H9 (cell line): Measurements from ENCODE around the gene ZNF469. TPM values are rescaled to one million over a fixed set of nuclear protein-coding genes. Genes with fewer than 3 reads are reported as not detected.

Experiments
- DNase-seq: peaks from one replicate; pipeline ENCODE4 v3.0.0-alpha.2; 2017
- H2AFZ ChIP-seq: one replicate; pipeline ENCODE4 v1.6.1; 2013; ENCODE audit warnings: mild to moderate bottlenecking, low read length, control low read depth, moderate library complexity
- H2AK5ac ChIP-seq: 2 replicates; pipeline ENCODE4 v1.6.1; 2013; ENCODE audit warnings: low read length, control low read depth, mixed read lengths; ENCODE audit not compliant: insufficient read length
- H2BK120ac ChIP-seq: one replicate; pipeline ENCODE4 v1.6.1; 2013; ENCODE audit warnings: low read depth, mild to moderate bottlenecking, low read length, control low read depth, inconsistent platforms; ENCODE audit not compliant: poor library complexity, severe bottlenecking
- H2BK12ac ChIP-seq: 2 replicates; pipeline ENCODE4 v1.6.1; 2013; ENCODE audit warnings: low read length, control low read depth, mixed read lengths, low read depth; ENCODE audit not compliant: insufficient read length
- H2BK15ac ChIP-seq: 2 replicates; pipeline ENCODE4 v1.6.1; 2013; ENCODE audit warnings: low read depth, low read length, control low read depth
- H2BK20ac ChIP-seq: one replicate; pipeline ENCODE4 v1.6.1; 2013; ENCODE audit warnings: low read depth, mild to moderate bottlenecking, low read length, control low read depth, inconsistent platforms; ENCODE audit not compliant: poor library complexity, severe bottlenecking
- H2BK5ac ChIP-seq: 2 replicates; pipeline ENCODE4 v1.6.1; 2013; ENCODE audit warnings: low read length, control low read depth, mixed read lengths; ENCODE audit not compliant: insufficient read length
- H3K14ac ChIP-seq: 2 replicates; pipeline ENCODE4 v1.6.1; 2013; ENCODE audit warnings: low read length, control low read depth; ENCODE audit not compliant: insufficient read depth
- H3K18ac ChIP-seq: 2 replicates; pipeline ENCODE4 v1.6.1; 2013; ENCODE audit warnings: low read depth, mild to moderate bottlenecking, mixed read lengths, low read length, control low read depth; ENCODE audit not compliant: insufficient read length
- H3K23ac ChIP-seq: 2 replicates; pipeline ENCODE4 v1.6.1; 2013; ENCODE audit warnings: low read length, control low read depth, mixed read lengths, low read depth; ENCODE audit not compliant: insufficient read length
- H3K23me2 ChIP-seq: 2 replicates; pipeline ENCODE4 v1.6.1; 2013; ENCODE audit warnings: low read depth, mild to moderate bottlenecking, mixed read lengths, low read length, control low read depth; ENCODE audit not compliant: insufficient read length, poor library complexity, severe bottlenecking
- H3K27ac ChIP-seq: 2 replicates; pipeline ENCODE4 v1.5.1; 2013; ENCODE audit warnings: low read length, control low read depth, mixed read lengths, low read depth; ENCODE audit not compliant: insufficient read length
- H3K27me3 ChIP-seq: 2 replicates; pipeline ENCODE4 v1.6.1; 2013; ENCODE audit warnings: low read length, control low read depth, inconsistent platforms; ENCODE audit not compliant: insufficient read depth
- H3K4ac ChIP-seq: 2 replicates; pipeline ENCODE4 v1.6.1; 2013; ENCODE audit warnings: low read depth, mild to moderate bottlenecking, control low read depth, inconsistent platforms, low read length, moderate library complexity
- H3K4me1 ChIP-seq: 2 replicates; pipeline ENCODE4 v1.6.1; 2013; ENCODE audit warnings: low read length, control low read depth, inconsistent platforms; ENCODE audit not compliant: insufficient read depth
- H3K4me2 ChIP-seq: 2 replicates; pipeline ENCODE4 v1.6.1; 2013; ENCODE audit warnings: low read length, control low read depth, mixed read lengths; ENCODE audit not compliant: insufficient read length, insufficient read depth
- H3K56ac ChIP-seq: 2 replicates; pipeline ENCODE4 v1.6.1; 2013; ENCODE audit warnings: low read depth, mild to moderate bottlenecking, mixed read lengths, low read length, control low read depth; ENCODE audit not compliant: insufficient read length
- H3K79me1 ChIP-seq: 2 replicates; pipeline ENCODE4 v1.6.1; 2013; ENCODE audit warnings: low read depth, mild to moderate bottlenecking, moderate library complexity, low read length, control low read depth, inconsistent platforms; ENCODE audit not compliant: insufficient read depth, poor library complexity, severe bottlenecking
- H3K79me2 ChIP-seq: 2 replicates; pipeline ENCODE4 v1.6.1; 2013; ENCODE audit warnings: low read length, control low read depth, inconsistent platforms; ENCODE audit not compliant: insufficient read depth
- H3K9ac ChIP-seq: 2 replicates; pipeline ENCODE4 v1.6.1; 2013; ENCODE audit warnings: low read length, control low read depth, mixed read lengths; ENCODE audit not compliant: insufficient read length; ENCODE audit errors: extremely low read depth
- H3K9me3 ChIP-seq: one replicate; pipeline ENCODE4 v1.6.1; 2013; ENCODE audit warnings: low read depth, low read length, inconsistent platforms; ENCODE audit not compliant: control insufficient read depth
- H3T11ph ChIP-seq: one replicate; pipeline ENCODE4 v1.6.1; 2013; ENCODE audit warnings: mild to moderate bottlenecking, low read length, control low read depth, inconsistent platforms
- H4K20me1 ChIP-seq: one replicate; pipeline ENCODE4 v1.6.1; 2013; ENCODE audit not compliant: control insufficient read depth, insufficient read length, insufficient read depth
- H4K5ac ChIP-seq: 2 replicates; pipeline ENCODE4 v1.6.1; 2013; ENCODE audit warnings: low read depth, mild to moderate bottlenecking, mixed read lengths, low read length, control low read depth; ENCODE audit not compliant: insufficient read length
- H4K8ac ChIP-seq: replicated peaks from 2 replicates; pipeline ENCODE4 v1.6.1; 2013; ENCODE audit warnings: low read length, control low read depth, mixed read lengths, low read depth; ENCODE audit not compliant: insufficient read length
- H4K91ac ChIP-seq: 2 replicates; pipeline ENCODE4 v1.6.1; 2013; ENCODE audit warnings: low read depth, mild to moderate bottlenecking, moderate library complexity, mixed read lengths, low read length, control low read depth; ENCODE audit not compliant: insufficient read length
- H3K27ac Mint-ChIP-seq, 3 experiments: 2 replicates in 2 of 3; 3 replicates in 1 of 3; pipeline ENCODE4 v1.8.0; 2020 to 2021; ENCODE audit warnings: mixed read lengths in 3 of 3, mild to moderate bottlenecking in 1 of 3, moderate library complexity in 1 of 3
- H3K27me3 Mint-ChIP-seq: 2 replicates; pipeline ENCODE4 v1.8.0; 2021; ENCODE audit warnings: low read depth, mild to moderate bottlenecking, moderate library complexity, mixed read lengths
- H3K36me3 Mint-ChIP-seq, 3 experiments: 2 replicates in 2 of 3; 3 replicates in 1 of 3; pipeline ENCODE4 v1.8.0; 2020 to 2021; ENCODE audit warnings: low read depth in 3 of 3, mixed read lengths in 3 of 3; ENCODE audit not compliant: insufficient read depth in 1 of 3
- H3K4me1 Mint-ChIP-seq, 2 experiments: 2 replicates each; pipeline ENCODE4 v1.8.0; 2020; ENCODE audit warnings: mixed read lengths in 2 of 2
- H3K4me3 Mint-ChIP-seq, 2 experiments: 2 replicates in 1 of 2; 3 replicates in 1 of 2; pipeline ENCODE4 v1.8.0; 2020 to 2021; ENCODE audit warnings: mild to moderate bottlenecking in 2 of 2, mixed read lengths in 2 of 2, moderate library complexity in 1 of 2
- H3K9me3 Mint-ChIP-seq, 2 experiments: 2 replicates in 1 of 2; 3 replicates in 1 of 2; pipeline ENCODE4 v1.8.0; 2020; ENCODE audit warnings: mild to moderate bottlenecking in 2 of 2, mixed read lengths in 2 of 2, moderate library complexity in 1 of 2
- WGBS: extraction: QIAGEN DNeasy Blood & Tissue Kit; methylation state at CpG from one replicate; pipeline ENCODE4 v1.1.7; 2013; ENCODE audit warnings: missing lambda C conversion rate, low lambda C conversion rate, mixed read lengths; ENCODE audit not compliant: insufficient read length; ENCODE audit errors: extremely low coverage; 5-methylcytosine and 5-hydroxymethylcytosine counted together
- total RNA-seq: library from RNA; stranded (reverse); gene quantifications from 2 replicates; pipeline ENCODE4 v1.2.1, GENCODE V29; 2021
- TF ChIP-seq, protein P1 (sequence below): fragments of 200-600 bp; sonication (generic); conservative IDR thresholded peaks from 3 replicates; pipeline ENCODE4 v1.8.0; 2021; ENCODE audit warnings: antibody characterized with exemption, mild to moderate bottlenecking

The ZNF469 gene
- total RNA-seq, 1 experiment from 2014 or later, result 4.4 TPM

- H2BK120ac ChIP-seq, result no peak overlapping the region
- peaks cover 2% of the 10 kb centered on the region for H3K23me2 ChIP-seq
- Mint-ChIP-seq H3K36me3 (no peaks in the 10 kb centered on the region), H3K4me3 (no peak overlapping the region), H3K4me1 (peaks cover 7% of the 10 kb centered on the region in 2 experiments), H3K27me3 (peaks cover 17% of the 10 kb centered on the region), H3K27ac (no peak overlapping the region), H3K9me3 (no peaks in the 10 kb centered on the region)
- no peak overlapping the region for H2AFZ ChIP-seq
- H3K9ac ChIP-seq, result no peak overlapping the region
- no peak overlapping the region for H3K14ac ChIP-seq
- H4K91ac ChIP-seq, result no peak overlapping the region
- no peak overlapping the region for H3T11ph ChIP-seq
- H2BK12ac ChIP-seq, result no peak overlapping the region
- H3K18ac ChIP-seq, result no peak overlapping the region
- no peak overlapping the region for H2BK20ac ChIP-seq
- H4K20me1 ChIP-seq, result no peaks in the 10 kb centered on the region
- H3K56ac ChIP-seq, result no peak overlapping the region
- no peak overlapping the region for H4K5ac ChIP-seq
- no peak overlapping the region for H4K8ac ChIP-seq
- H2AK5ac ChIP-seq, result no peak overlapping the region
- no peak overlapping the region for H3K4me2 ChIP-seq
- no peak overlapping the region for H3K23ac ChIP-seq
- H3K27me3 ChIP-seq, result peaks cover 2% of the 10 kb centered on the region; the same call in 1 of the 2 replicates
- H3K4me1 ChIP-seq, result peaks cover 3% of the 10 kb centered on the region; the same call in 1 of the 2 replicates
- no peak overlapping the region for H2BK15ac ChIP-seq
- TF ChIP-seq, protein P1, sequence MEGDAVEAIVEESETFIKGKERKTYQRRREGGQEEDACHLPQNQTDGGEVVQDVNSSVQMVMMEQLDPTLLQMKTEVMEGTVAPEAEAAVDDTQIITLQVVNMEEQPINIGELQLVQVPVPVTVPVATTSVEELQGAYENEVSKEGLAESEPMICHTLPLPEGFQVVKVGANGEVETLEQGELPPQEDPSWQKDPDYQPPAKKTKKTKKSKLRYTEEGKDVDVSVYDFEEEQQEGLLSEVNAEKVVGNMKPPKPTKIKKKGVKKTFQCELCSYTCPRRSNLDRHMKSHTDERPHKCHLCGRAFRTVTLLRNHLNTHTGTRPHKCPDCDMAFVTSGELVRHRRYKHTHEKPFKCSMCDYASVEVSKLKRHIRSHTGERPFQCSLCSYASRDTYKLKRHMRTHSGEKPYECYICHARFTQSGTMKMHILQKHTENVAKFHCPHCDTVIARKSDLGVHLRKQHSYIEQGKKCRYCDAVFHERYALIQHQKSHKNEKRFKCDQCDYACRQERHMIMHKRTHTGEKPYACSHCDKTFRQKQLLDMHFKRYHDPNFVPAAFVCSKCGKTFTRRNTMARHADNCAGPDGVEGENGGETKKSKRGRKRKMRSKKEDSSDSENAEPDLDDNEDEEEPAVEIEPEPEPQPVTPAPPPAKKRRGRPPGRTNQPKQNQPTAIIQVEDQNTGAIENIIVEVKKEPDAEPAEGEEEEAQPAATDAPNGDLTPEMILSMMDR, result no peak
- no CpG with 5 or more reads among the region's 12 CpGs for WGBS
- H3K9me3 ChIP-seq, result no peaks in the 10 kb centered on the region
- no peaks in the 10 kb centered on the region for H3K79me1 ChIP-seq
- no peak for DNase-seq
- H3K27ac ChIP-seq, result no peak overlapping the region
- H2BK5ac ChIP-seq, result no peak overlapping the region
- no peaks in the 10 kb centered on the region for H3K79me2 ChIP-seq
- no peak overlapping the region for H3K4ac ChIP-seq
Measured at GRCh38 chr16:88378401-88378800, 4.4 kb upstream of the ZNF469 start.
